Sigmoid colon (tissue), 4 donors: ENCODE results near the gene VPS13D.

Experiments used
- CTCF ChIP-seq, 4 experiments: fragments of 450-650 bp in 3 of 4; fragments of 200-600 bp in 1 of 4; IDR thresholded peaks; one replicate each; pipeline ENCODE4 v1.5.1; 2016 to 2019; ENCODE audit warnings: antibody characterized with exemption in 4 of 4, mild to moderate bottlenecking in 3 of 4, moderate library complexity in 2 of 4
- EP300 ChIP-seq, 4 donors: sonication (generic); formaldehyde crosslinking; IDR thresholded peaks; one replicate each; pipeline ENCODE4 v1.6.1; 2017; ENCODE audit warnings: antibody characterized with exemption in 4 of 4
- POLR2A ChIP-seq, 2 donors: fragments of 450-650 bp; IDR thresholded peaks; one replicate each; pipeline ENCODE4 v1.6.1; 2016; ENCODE audit warnings: antibody characterized with exemption in 2 of 2, mild to moderate bottlenecking in 2 of 2, moderate library complexity in 2 of 2

DNA sequence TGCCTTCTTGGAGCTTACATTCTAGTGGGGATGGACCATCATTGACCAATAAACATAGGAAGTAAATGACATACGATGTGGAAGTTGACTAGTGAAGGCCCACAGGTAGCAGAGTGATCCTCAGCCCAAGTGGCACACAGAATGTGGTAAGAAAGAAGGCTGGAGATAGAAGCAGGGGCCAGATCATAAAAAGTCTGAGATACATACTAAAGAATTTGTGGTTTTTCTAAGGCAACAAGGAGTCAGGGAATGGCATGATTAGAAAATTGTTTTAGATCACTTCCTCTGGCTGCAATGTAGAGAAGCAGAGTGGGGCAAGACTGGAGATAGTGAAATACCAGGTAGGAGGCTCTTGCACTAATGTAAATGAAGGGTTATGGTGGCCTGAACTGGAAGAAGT, 154.0 kb downstream of the VPS13D start:
- no peak for TF ChIP-seq CTCF (IDR thresholded peaks at IDR 0.05)
- TF ChIP-seq POLR2A (IDR thresholded peaks at IDR 0.05), result no peak
- TF ChIP-seq EP300 (IDR thresholded peaks at IDR 0.05), result no peak
